OCI-LY1 (cell line): ENCODE results near the gene MACROD2.

Source experiments
- H2AFZ ChIP-seq: fragments of 200-600 bp; sonication (generic), shearing (Covaris generic); 2 replicates; pipeline ENCODE4 v1.6.0; 2014; ENCODE audit warnings: antibody characterized with exemption, mild to moderate bottlenecking, low read length
- H3F3A ChIP-seq: fragments of 200-600 bp; sonication (generic), shearing (Covaris generic); 2 replicates; pipeline ENCODE4 v1.6.0; 2014; ENCODE audit warnings: mild to moderate bottlenecking, antibody characterized with exemption, low read length, moderate library complexity; ENCODE audit not compliant: insufficient read depth
- H3K27ac ChIP-seq: fragments of 200-600 bp; sonication (generic); 2 replicates; pipeline ENCODE4 v1.5.1; 2014; ENCODE audit warnings: low read length, mixed run types, mild to moderate bottlenecking, low read depth; ENCODE audit not compliant: poor library complexity, severe bottlenecking
- H3K27me3 ChIP-seq: fragments of 200-600 bp; sonication (generic); 2 replicates; pipeline ENCODE4 v1.6.0; 2014; ENCODE audit warnings: antibody characterized with exemption, mild to moderate bottlenecking, low read length, moderate library complexity; ENCODE audit not compliant: insufficient read depth
- H3K36me3 ChIP-seq: fragments of 200-600 bp; sonication (generic); 2 replicates; pipeline ENCODE4 v1.6.1; 2014; ENCODE audit warnings: mild to moderate bottlenecking, antibody characterized with exemption, low read length, moderate library complexity, mixed read lengths; ENCODE audit not compliant: insufficient read depth
- H3K4me1 ChIP-seq: fragments of 200-600 bp; sonication (generic); 2 replicates; pipeline ENCODE4 v1.5.1; 2014; ENCODE audit warnings: mild to moderate bottlenecking, low read length, moderate library complexity; ENCODE audit not compliant: insufficient read depth, severe bottlenecking
- H3K4me2 ChIP-seq: fragments of 200-600 bp; sonication (generic), shearing (Covaris generic); 2 replicates; pipeline ENCODE4 v1.6.1; 2014; ENCODE audit warnings: low read length
- H3K4me3 ChIP-seq: fragments of 200-600 bp; sonication (generic); 2 replicates; pipeline ENCODE4 v1.5.1; 2014; ENCODE audit warnings: low read length, low read depth, mild to moderate bottlenecking, mixed read lengths; ENCODE audit not compliant: poor library complexity, severe bottlenecking
- H3K79me2 ChIP-seq: fragments of 200-600 bp; shearing (Covaris generic); 2 replicates; pipeline ENCODE4 v1.6.1; 2016; ENCODE audit warnings: mixed run types, low read length, mixed read lengths; ENCODE audit not compliant: insufficient read depth
- H3K9ac ChIP-seq: fragments of 200-600 bp; sonication (generic), shearing (Covaris generic); 2 replicates; pipeline ENCODE4 v1.6.1; 2014; ENCODE audit warnings: mild to moderate bottlenecking, low read length, mixed read lengths
- H3K9me2 ChIP-seq: fragments of 200-600 bp; sonication (generic), shearing (Covaris generic); 2 replicates; pipeline ENCODE4 v1.6.1; 2014; ENCODE audit warnings: low read depth, mild to moderate bottlenecking, low read length, mixed read lengths
- H3K9me3 ChIP-seq: fragments of 200-600 bp; shearing (Covaris generic); 2 replicates; pipeline ENCODE4 v1.6.1; 2014; ENCODE audit warnings: low read length, mixed read lengths
- H4K20me1 ChIP-seq: fragments of 200-600 bp; sonication (generic), shearing (Covaris generic); 2 replicates; pipeline ENCODE4 v1.6.0; 2016; ENCODE audit warnings: mild to moderate bottlenecking, low read length; ENCODE audit not compliant: insufficient read depth
- EZH2 ChIP-seq: fragments of 200-600 bp; sonication (generic), shearing (Covaris generic); IDR thresholded peaks from 2 replicates; pipeline ENCODE4 v1.8.0; 2017; ENCODE audit warnings: borderline replicate concordance, mixed run types, mild to moderate bottlenecking, antibody characterized with exemption, low read length, moderate library complexity, mixed read lengths
- TF ChIP-seq, protein P1 (sequence below): fragments of 200-600 bp; sonication (generic), shearing (Covaris generic); IDR thresholded peaks from 2 replicates; pipeline ENCODE4 v1.5.1; 2017; ENCODE audit warnings: mild to moderate bottlenecking, antibody characterized with exemption, low read length, moderate library complexity, mixed read lengths

The MACROD2 gene

DNA sequence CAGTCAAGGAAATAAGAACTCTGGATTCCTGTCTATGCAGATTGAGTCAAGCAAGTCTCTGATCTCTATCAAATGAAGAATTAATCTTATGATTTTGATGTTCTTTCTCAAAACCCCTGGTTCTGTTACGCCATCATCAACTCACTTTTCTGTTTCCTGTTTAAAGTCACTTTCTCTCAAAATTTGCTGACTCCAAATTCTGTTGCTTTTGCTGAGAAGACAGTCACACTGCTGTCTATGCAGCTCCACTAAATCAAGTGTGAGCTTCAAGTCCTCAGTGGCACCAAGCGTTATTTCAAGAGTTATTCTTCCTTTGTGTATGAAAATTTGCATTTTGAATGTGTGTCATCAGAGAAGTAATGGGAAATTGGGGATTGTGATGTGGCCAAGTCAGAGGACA, 1914.7 kb downstream of the MACROD2 start:
- no peaks in the 10 kb centered on the region for H4K20me1 ChIP-seq
- H3K36me3 ChIP-seq = no peaks in the 10 kb centered on the region
- H3K27me3 ChIP-seq = no peaks in the 10 kb centered on the region
- H3K79me2 ChIP-seq = no peaks in the 10 kb centered on the region
- H3K4me1 ChIP-seq = no peaks in the 10 kb centered on the region
- TF ChIP-seq, protein P1, sequence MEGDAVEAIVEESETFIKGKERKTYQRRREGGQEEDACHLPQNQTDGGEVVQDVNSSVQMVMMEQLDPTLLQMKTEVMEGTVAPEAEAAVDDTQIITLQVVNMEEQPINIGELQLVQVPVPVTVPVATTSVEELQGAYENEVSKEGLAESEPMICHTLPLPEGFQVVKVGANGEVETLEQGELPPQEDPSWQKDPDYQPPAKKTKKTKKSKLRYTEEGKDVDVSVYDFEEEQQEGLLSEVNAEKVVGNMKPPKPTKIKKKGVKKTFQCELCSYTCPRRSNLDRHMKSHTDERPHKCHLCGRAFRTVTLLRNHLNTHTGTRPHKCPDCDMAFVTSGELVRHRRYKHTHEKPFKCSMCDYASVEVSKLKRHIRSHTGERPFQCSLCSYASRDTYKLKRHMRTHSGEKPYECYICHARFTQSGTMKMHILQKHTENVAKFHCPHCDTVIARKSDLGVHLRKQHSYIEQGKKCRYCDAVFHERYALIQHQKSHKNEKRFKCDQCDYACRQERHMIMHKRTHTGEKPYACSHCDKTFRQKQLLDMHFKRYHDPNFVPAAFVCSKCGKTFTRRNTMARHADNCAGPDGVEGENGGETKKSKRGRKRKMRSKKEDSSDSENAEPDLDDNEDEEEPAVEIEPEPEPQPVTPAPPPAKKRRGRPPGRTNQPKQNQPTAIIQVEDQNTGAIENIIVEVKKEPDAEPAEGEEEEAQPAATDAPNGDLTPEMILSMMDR = no peak
- TF ChIP-seq EZH2 = no peak
- no peak overlapping the region for H3K27ac ChIP-seq
- no peak overlapping the region for H3K9ac ChIP-seq
- no peaks in the 10 kb centered on the region for H3K9me3 ChIP-seq
- H3K4me3 ChIP-seq = no peak overlapping the region
- H3K9me2 ChIP-seq = no peaks in the 10 kb centered on the region
- H3F3A ChIP-seq = no peaks in the 10 kb centered on the region
- H3K4me2 ChIP-seq = no peak overlapping the region
- H2AFZ ChIP-seq = no peak overlapping the region

DNA sequence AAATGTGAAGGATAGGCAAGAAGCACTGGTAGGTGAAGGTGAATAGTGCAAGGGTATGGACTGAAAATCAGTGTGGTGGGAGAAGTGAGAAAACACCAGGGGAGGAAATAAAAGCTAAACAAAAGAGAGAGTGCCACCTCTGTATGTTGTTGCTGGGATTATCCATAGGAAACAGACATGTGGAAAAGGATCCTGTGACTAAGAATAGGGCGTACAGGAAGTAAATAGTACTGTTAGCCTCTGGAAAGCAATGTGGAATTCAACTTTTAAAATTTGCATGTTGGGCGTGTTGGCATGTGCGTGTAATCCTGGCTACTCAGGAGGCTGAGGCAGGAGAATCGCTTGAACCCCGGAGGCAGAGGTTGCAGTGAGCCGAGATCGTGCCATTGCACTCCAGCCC, 1916.3 kb downstream of the MACROD2 start:
- H3K9me2 ChIP-seq = no peaks in the 10 kb centered on the region
- H3K4me3 ChIP-seq = no peak overlapping the region

DNA sequence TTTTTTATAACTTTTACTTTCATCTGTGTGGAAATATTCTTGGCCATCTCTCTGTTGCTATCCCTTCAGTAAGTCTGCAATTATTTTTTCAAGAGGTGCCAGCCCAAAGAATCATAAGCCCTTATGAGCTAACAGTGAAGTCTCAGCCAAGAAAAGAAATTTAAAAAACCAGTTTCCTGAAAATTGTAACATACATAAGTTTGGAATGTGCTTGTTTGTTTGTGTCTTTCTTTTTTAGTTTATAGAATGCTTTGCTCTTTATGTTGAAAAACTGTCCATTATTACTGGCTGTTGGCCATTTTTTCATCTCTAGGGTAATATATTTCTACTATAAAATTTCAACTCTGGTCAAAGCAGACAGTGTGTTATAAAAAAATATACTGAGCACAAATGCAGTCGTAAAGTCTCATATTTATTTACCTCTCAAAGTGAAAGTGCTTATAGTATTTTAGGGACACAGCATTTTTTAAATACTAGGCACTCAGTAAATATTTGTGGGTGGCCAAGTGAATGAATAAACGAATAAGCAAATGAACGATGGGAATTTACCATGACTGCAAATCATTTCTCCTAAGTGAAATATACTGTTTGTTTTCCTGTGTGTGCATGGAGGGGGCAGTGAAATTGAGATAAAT, 1918.2 kb downstream of the MACROD2 start:
- Histone ChIP-seq H3K9me3 (no peaks in the 10 kb centered on the region), H3K79me2 (no peaks in the 10 kb centered on the region), H3K36me3 (no peaks in the 10 kb centered on the region)

More for the DNA sequence above, 1916.3 kb downstream of the MACROD2 start:
- Histone ChIP-seq H3K36me3 (no peaks in the 10 kb centered on the region), H2AFZ (no peak overlapping the region), H3K27ac (no peak overlapping the region), H3F3A (no peaks in the 10 kb centered on the region), H3K9ac (no peak overlapping the region), H3K27me3 (no peaks in the 10 kb centered on the region), H3K9me3 (no peaks in the 10 kb centered on the region), H3K79me2 (no peaks in the 10 kb centered on the region), H3K4me2 (no peak overlapping the region), H4K20me1 (no peaks in the 10 kb centered on the region), H3K4me1 (no peaks in the 10 kb centered on the region)
- TF ChIP-seq EZH2 = no peak
- TF ChIP-seq, protein P1 = no peak

More for the DNA sequence above, 1918.2 kb downstream of the MACROD2 start:
- H3K9ac ChIP-seq = no peak overlapping the region
- no peaks in the 10 kb centered on the region for H3F3A ChIP-seq
- no peaks in the 10 kb centered on the region for H3K9me2 ChIP-seq
- H4K20me1 ChIP-seq = no peaks in the 10 kb centered on the region
- H2AFZ ChIP-seq = no peak overlapping the region
- H3K4me1 ChIP-seq = no peaks in the 10 kb centered on the region
- H3K27me3 ChIP-seq = no peaks in the 10 kb centered on the region
- no peak for TF ChIP-seq EZH2
- TF ChIP-seq, protein P1 = no peak
- no peak overlapping the region for H3K27ac ChIP-seq
- no peak overlapping the region for H3K4me2 ChIP-seq
- no peak overlapping the region for H3K4me3 ChIP-seq
